ENCODE results near the gene FJX1. TPM values are rescaled to one million over a fixed set of nuclear protein-coding genes. Genes with fewer than 3 reads are reported as not detected.

The FJX1 gene
- polyA plus RNA-seq, 1 experiment, result 4.8 TPM

- POLR2A ChIA-PET, result no interaction called here
- H3K9me3 ChIP-seq (ENCODE audit: control insufficient read depth, insufficient read depth, low read length), result no peaks in the 10 kb centered on the region
- CTCF ChIA-PET, result no interaction called here
- no peak for DNase-seq (ENCODE audit: low read depth, low spot score)
- no peak overlapping the region for H3K4me3 ChIP-seq (ENCODE audit: low read depth, low read length)
- no peak overlapping the region for H3K27ac ChIP-seq (ENCODE audit: low read depth, low read length)
- no peaks in the 10 kb centered on the region for H3K27me3 ChIP-seq (ENCODE audit: control insufficient read depth, insufficient read depth, low read length)
- TF ChIP-seq CTCF (IDR thresholded peaks at IDR 0.05; ENCODE audit: low read depth, low read length), result no peak
Observed at GRCh38 chr11:35582033-35582432, 36.2 kb upstream of the FJX1 start.

DNA sequence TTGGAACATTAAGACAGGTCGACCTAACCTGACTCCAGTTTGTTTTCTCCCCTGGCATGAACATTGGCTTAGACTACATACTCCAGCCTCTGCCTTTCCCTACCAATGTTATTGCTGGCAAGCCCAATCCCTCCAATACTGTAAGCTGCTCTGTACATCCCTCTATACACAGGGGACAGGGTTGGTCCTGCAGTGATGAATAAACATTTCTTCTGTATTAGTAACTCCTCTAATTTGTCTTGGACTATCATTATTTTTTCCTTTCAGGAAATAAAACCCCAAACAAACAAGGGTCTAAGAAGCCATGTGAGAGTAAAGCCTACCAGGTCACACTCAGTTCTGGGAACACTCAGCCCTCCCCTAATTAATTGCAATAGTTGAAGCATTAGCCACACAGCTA lies 35.1 kb upstream of the FJX1 start:
- no peak for TF ChIP-seq CTCF (IDR thresholded peaks at IDR 0.05; ENCODE audit: low read depth, low read length)
- Histone ChIP-seq H3K9me3 (ENCODE audit: control insufficient read depth, insufficient read depth, low read length) (no peaks in the 10 kb centered on the region), H3K27me3 (ENCODE audit: control insufficient read depth, insufficient read depth, low read length) (no peaks in the 10 kb centered on the region), H3K27ac (ENCODE audit: low read depth, low read length) (no peak overlapping the region), H3K4me3 (ENCODE audit: low read depth, low read length) (no peak overlapping the region)
- DNase-seq (ENCODE audit: low read depth, low spot score), result no peak
- ChIA-PET POLR2A (no interaction called here), CTCF (no interaction called here)

DNA sequence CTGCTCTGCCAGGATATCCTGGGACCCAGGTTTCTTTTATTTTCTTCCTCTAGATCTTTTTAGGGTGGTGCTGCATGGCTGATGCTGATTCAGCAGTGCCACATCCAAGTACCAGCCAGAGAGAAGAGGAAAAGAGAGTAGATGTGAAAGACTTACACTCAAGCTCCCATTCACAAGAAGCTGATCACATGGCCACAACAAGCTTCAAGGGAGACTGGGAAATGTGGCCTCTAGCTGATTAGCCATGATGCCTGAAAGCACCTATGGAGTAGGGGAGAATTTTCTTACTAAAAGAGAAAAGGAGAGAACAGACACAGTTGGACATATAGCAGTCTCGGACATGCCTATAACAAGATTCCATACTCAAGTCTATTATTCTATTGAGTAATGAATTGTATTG lies 34.4 kb upstream of the FJX1 start:
- ChIA-PET CTCF (no interaction called here), POLR2A (no interaction called here)
- H3K4me3 ChIP-seq (ENCODE audit: low read depth, low read length), result no peak overlapping the region
- H3K27me3 ChIP-seq (ENCODE audit: control insufficient read depth, insufficient read depth, low read length), result no peaks in the 10 kb centered on the region
- DNase-seq (ENCODE audit: low read depth, low spot score), result no peak
- H3K27ac ChIP-seq (ENCODE audit: low read depth, low read length), result no peak overlapping the region
- no peak for TF ChIP-seq CTCF (IDR thresholded peaks at IDR 0.05; ENCODE audit: low read depth, low read length)
- no peaks in the 10 kb centered on the region for H3K9me3 ChIP-seq (ENCODE audit: control insufficient read depth, insufficient read depth, low read length)

DNA sequence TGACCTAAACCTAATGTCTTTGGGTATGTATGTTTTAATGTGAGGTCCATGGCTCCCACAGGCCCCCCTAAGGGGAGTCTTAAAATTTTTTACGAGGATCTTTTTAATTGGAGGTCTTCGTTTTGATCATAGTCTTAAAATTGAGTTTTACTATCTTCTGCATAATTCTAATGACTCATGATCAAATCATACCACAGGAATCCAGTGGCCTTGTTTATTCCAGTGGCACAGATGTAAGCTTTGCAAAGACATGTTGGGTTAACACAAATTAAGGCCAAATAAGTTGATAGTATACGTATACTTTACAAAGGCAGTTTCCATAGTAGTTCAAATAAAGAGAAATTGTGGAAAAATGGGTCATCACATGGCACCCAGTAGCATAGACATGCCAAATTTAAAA lies 33.9 kb upstream of the FJX1 start:
- TF ChIP-seq CTCF (IDR thresholded peaks at IDR 0.05; ENCODE audit: low read depth, low read length), result no peak
- no peak overlapping the region for H3K4me3 ChIP-seq (ENCODE audit: low read depth, low read length)
- POLR2A ChIA-PET, result no interaction called here
- H3K9me3 ChIP-seq (ENCODE audit: control insufficient read depth, insufficient read depth, low read length), result no peaks in the 10 kb centered on the region
- no peak overlapping the region for H3K27ac ChIP-seq (ENCODE audit: low read depth, low read length)
- peak; percentile 57 for DNase-seq (ENCODE audit: low read depth, low spot score)
- CTCF ChIA-PET, result no interaction called here
- no peaks in the 10 kb centered on the region for H3K27me3 ChIP-seq (ENCODE audit: control insufficient read depth, insufficient read depth, low read length)

DNA sequence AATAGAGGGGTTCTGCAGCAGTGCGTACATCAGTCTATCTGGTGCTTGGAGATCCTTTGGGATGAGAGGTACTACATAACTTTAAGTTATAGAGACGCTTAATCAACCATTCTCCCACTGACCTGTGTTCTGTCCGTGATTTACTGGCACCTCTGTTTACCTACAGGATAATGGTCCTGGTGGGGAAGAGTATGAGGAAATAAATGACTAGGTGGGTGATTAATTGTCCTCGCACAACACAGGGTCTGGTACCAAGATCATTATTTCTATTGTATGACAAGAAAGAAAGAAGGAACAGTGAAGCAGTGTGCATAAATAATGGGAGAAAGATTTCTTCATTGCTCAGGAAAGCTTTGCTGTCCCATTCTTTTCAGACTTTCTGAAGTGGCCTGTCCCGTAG lies 32.8 kb upstream of the FJX1 start:
- H3K27me3 ChIP-seq (ENCODE audit: control insufficient read depth, insufficient read depth, low read length), result no peaks in the 10 kb centered on the region
- no peak for DNase-seq (ENCODE audit: low read depth, low spot score)
- H3K27ac ChIP-seq (ENCODE audit: low read depth, low read length), result no peak overlapping the region
- POLR2A ChIA-PET, result interaction anchor here (0.6 kb wide), 1 partner anchor 97 kb away, joined by 6 read pairs; no protein-coding TSS in a partner anchor
- no peak overlapping the region for H3K4me3 ChIP-seq (ENCODE audit: low read depth, low read length)
- TF ChIP-seq CTCF (IDR thresholded peaks at IDR 0.05; ENCODE audit: low read depth, low read length), result no peak
- no peaks in the 10 kb centered on the region for H3K9me3 ChIP-seq (ENCODE audit: control insufficient read depth, insufficient read depth, low read length)
- CTCF ChIA-PET, result no interaction called here

Measured in AG04450 (cell line).